ENCODE results near the gene LCP2. TPM values are rescaled to one million over a fixed set of nuclear protein-coding genes. Genes with fewer than 3 reads are reported as not detected.

Gene LCP2
- total RNA-seq, 1 donor from 2014 or later, result 6.7 TPM

DNA sequence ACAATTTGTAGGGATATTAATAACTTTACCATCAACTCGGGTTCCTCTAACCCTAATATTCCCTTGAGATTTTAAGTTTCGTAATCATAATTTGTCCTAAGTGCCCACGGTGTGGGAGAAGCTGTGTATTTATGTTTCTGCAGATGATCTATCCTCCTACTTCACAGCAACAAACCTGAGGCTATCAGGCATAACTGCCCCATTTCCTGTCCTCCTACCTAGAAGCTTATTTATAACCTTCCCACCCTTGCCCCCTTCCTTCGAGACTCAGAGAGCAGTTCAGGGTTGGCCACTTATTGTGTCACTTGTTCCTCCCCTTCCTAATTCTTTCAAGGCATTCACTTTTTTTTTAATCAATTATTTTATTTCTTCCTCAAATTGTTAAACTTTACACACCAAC lies 29.6 kb upstream of the LCP2 start:
- intact Hi-C loops (cut with DNase I), result no loop called here
- ATAC-seq (ENCODE audit: poor library complexity), result no peak

DNA sequence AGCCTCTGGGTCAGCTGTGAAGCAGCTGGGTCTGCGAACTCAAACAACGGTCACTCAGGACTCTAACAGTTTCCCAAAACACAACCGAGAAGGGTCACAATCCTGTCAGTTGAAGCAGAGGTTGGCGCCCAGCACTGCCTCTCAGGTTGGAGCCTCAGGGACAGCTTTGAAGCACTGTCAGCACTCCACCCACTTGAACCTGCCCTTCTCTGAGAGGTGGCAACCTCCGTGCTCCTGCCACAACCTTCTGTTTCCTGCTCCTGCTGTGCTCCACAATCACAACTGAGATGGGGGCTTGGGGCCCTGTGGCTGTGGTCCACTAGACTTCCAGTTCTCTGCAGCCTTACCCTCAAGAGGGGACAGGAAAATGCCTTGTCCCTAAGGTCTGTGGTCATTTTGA lies 21.7 kb upstream of the LCP2 start:
- DNase-seq, result no peak
- intact Hi-C loops (cut with DNase I), result no loop called here
- ATAC-seq (ENCODE audit: poor library complexity), result no peak

More for the DNA sequence above, 29.6 kb upstream of the LCP2 start:
- no peak for DNase-seq

DNA sequence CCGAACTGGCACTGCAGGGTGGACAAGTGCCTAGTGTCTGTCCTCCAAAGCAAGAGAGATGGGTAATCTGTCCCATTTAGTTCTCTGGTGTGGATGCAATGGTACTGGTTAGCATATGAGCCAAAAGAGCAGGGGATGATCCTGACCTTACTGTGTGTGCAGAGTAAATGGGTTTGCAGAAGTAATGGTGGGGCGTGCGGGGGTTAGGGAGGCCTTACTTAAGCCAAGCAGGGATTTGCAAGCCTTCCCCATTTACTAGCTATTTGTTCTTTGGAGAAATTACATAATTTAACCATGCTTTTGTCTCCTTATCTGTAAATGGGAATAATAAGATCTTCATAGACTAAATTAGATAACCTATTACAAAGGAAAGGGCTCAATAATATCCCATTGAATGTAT lies 19.9 kb upstream of the LCP2 start:
- intact Hi-C loops (cut with DNase I), result no loop called here
- ATAC-seq (ENCODE audit: poor library complexity), result no peak
- no peak for DNase-seq

DNA sequence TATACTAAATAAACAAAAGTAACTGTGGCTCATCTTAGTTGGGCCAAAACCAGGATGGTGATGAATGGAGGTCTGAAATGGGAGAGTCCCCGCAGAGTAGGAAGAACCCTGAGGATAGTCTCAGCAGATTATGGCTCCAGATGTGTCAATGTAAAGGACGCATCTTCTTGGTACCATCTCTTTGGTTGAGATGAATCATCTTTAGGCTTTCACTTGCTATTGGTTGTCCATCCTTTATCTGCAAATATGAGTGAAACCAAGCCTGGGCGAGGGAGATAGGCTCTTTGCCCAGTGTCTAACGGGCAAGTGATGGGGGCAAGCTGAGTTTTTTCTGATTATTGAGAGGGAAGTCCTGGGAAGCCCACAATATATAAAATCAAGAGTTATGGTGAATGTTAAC lies 19.4 kb upstream of the LCP2 start:
- ATAC-seq (ENCODE audit: poor library complexity) (no peak), DNase-seq (no peak)
- intact Hi-C loops (cut with DNase I), result no loop called here

DNA sequence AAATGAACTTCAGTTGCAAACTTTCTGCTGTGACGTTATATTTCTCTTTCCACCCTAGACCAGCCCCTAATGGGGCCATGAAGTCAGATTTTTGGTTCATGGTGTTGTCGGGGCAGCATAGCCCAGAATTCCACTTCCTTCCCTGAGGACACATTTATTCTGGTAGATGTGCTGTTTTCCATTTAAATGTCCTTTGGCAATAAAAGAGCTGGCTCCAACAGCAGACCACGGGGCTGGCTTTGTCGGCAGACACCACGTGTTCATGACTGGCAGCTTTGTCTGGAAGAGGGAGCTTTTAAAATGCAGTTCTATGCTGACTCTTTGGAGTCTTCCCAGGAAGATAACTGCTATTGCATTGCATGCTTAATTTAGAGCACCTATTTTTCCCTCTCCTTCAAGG lies 17.6 kb upstream of the LCP2 start:
- intact Hi-C loops (cut with DNase I), result no loop called here
- ATAC-seq (ENCODE audit: poor library complexity) (peak; percentile 90), DNase-seq (peak; percentile 85)

DNA sequence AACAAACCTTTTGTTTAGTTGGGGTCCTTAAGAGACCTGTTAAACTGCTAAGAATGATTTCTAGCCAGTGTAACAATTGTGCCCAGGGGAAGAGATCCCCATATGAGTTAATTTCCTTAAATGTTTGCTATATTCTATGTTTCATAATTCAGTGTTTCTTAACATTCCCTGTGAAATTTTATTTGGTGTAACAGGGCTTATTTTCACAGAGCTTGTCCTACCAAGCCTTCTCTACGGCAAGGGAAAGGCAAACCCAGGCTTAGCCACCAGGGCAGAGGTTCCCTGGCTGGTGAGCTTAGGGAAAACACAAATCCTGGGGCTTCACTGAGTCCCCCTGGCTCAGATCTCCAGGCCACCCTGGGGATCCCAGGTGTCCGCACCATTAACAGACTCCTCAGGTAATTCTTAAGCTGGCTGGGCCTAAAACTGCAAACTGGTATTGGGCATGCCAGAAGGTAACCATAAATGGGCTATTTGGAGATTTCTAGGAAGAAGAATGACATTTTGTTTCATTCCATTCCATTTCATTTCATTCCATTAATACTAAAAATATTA lies 17.0 kb upstream of the LCP2 start:
- intact Hi-C loops (cut with DNase I), result no loop called here
- ATAC-seq (ENCODE audit: poor library complexity) (no peak), DNase-seq (no peak)

DNA sequence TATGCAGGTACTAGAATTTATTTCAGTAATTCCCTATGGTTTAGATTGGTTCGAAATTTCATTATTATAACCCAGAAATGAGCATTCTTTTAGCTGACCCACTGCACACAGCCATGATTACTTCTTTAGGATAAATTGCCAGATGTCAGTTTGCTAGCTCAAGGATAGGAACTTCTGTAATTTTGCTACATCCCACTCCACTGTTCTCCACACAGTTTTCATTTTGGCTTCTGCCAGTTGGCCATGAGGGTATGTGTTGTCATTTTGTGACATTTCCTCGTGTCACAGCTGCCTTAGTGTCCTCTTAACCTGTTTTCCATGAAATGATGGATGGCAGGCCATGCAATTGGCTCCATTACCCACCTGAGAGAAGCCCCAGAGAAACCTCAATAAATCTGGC lies 16.2 kb upstream of the LCP2 start:
- intact Hi-C loops (cut with DNase I), result no loop called here
- ATAC-seq (ENCODE audit: poor library complexity), result no peak
- no peak for DNase-seq

DNA sequence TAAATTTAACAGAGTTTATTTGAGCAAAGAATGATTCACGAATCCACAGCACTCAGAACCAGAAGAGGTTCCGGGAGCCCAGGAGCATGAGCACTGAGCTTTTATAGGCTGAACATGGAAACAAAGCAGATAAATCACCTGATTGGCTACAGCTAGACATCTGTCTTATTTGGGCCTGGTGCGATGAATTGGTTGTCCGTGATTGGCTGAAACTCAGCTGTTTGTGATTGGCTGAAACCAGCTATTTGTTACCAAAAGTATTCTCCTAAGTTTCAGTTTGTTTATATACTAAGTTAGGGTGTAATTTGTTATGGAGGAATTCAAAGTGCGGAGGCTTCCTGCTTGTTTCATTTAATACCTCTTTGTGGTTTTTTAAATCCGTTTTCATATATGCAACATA lies 15.8 kb upstream of the LCP2 start:
- ATAC-seq (ENCODE audit: poor library complexity) (no peak), DNase-seq (no peak)
- intact Hi-C loops (cut with DNase I), result no loop called here

DNA sequence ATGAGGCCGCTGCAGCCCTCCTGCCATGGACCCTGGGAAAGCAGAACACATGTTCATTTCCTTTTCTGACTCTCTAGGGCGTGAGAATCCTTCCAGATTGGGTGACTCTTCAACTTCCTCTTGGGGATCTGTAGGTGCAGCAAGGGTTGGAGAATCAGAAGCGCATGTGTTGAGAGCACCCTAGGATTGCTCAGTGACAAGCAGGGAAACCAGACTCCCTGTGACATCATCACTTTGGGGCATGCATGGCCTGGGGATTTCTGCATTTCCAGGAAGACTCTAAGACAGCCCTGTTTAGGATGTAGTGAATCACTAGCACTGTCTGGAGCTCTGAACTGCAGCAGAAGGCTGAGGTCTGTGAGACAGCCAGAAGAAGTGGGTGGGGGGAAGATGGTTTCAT lies 15.1 kb upstream of the LCP2 start:
- no peak for ATAC-seq (ENCODE audit: poor library complexity)
- intact Hi-C loops (cut with DNase I), result no loop called here
- no peak for DNase-seq

DNA sequence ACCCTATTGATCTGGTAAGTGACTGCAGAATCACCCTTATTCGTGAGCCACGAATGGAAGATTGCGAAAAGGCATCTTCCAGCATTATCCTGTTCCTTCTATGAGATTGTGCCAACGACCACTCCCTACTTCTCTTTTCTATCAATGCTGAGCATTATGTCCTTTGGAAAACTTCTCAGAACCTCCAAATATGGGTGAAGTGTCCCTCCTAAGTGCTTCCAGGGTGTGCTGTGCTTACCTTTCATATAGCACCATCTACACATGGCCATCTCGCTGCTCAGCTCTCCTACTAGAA lies 14.7 kb upstream of the LCP2 start:
- no peak for ATAC-seq (ENCODE audit: poor library complexity)
- intact Hi-C loops (cut with DNase I), result no loop called here
- no peak for DNase-seq

DNA sequence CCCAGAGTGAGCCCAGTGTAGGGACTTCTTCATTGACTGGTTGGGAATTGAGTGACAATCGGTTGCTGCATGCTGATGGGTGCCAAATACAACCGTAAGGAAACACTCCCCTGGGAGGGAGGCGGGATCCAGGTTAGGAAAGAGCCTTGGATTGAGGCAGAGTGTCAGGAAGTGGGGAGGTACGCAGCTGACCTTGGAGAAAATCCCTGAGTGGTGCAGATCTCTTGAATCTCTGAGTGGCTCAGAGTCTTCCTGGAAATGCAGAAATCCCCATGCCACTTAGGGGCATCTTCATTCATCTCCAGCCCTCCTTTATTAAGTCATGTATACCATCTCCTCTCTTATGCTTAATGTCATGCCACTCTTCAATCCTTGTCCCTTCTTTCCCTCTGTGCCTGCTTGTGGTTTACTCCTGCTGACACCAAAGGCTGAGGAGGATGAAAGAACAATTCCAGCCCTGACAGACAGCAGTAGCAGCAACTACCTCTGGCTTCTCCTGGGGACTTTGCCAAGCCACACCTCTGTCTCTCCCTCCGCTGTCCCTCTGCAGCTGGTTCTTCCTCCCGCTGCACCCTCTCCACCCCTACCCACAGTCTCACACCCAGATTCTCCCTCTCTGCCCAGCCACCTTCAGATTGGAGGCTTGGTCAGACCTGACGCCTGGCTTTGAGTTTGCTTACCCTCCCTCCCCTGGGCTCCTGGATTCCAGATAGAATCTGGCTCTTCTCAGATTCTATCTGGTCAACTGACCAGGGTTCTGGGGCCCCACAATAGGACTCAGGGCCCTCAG lies 14.1 kb upstream of the LCP2 start:
- no peak for ATAC-seq (ENCODE audit: poor library complexity)
- intact Hi-C loops (cut with DNase I), result no loop called here
- DNase-seq, result no peak

DNA sequence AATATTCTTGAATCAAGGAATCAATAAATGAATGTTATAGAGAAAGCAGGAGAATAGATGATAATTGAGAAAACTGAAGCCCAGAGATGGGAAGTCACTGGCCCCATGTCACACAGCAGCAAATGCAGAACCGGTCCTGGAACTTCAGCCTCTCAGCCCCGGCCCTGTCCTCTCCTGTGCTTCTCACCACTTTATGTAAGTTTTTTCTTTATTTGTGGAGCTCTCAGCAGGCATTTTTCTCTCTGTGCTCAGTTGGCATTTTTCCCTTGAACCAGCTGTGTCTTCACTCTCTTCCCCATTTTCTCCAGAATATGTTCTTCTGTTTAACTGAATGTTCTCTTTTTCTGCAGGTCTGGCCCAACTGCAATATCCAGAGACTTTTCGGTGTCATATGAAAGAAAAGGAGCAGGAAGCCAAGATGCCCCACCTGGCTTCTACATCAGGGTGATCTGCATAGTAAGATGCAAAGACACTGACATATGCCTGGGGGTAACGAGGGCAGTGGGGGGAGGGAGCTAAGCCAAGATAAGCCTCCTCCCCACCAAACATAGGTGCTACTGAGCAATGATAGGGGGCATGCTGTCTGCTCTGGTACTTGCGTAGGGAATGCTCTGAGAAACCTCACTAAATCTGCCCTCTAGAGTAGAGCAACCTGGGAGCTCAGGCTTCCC lies 12.8 kb upstream of the LCP2 start:
- intact Hi-C loops (cut with DNase I), result no loop called here
- DNase-seq, result peak; percentile 52
- ATAC-seq (ENCODE audit: poor library complexity), result no peak

DNA sequence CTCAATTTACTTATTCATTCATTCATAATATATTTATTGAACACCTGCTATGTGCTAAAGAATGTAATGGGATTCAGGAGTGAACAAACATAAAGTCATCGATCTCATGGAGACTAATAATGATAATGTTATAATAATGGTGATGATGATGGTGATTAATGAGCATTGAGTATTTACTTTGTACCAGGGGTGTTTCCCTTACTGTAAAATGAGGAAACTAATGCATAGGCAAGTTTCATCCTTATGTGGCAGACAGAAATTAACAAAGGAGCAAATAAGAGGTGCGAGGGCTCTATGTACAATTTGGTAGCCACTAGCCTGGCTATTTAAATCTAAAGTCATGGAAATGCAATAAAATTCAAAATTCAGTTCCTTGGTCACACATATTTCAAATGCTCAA lies 11.1 kb upstream of the LCP2 start:
- DNase-seq, result no peak
- no peak for ATAC-seq (ENCODE audit: poor library complexity)
- intact Hi-C loops (cut with DNase I), result no loop called here

DNA sequence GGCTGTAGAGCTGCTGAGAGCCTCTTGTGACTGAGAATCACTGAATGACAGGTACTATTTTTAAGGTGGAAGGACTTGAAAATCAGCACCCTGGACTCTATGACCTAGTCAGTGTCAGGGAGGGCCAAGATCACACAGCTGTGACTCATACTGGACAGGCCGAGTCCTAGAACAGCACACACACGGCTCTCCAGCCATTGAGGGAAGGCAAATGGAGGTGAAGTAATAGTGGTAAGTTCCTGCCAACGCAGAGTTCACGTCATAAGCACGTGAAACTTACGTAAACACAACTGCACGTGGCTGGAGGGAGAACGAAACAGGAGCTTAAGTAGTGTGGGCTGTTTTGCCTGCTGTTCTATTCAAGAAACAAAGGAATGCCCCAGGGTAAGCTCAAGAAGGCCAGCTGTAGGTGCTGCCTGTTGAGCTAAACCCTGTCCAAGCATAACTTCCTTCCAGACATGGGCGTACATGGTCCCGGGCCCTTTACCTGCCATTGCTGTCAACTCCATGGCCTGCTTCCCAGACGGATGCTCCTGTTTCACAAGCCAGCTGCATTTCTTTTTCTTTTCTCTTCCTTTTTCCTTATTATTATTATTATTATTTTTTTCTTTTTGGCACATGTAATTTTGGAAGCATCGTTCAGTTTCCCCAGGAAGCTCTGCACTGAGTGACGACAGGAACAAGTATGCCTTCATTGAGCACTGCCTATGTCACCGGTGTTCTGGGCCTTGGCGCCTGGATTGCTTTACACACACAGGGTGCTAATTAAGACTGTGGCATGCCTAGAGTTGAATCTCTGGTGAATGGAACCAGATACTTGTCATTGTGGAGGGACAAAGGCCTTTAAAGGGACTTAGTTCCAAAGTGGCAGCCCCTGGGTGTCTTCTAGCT lies 10.2 kb upstream of the LCP2 start:
- peak; percentile 93 for ATAC-seq (ENCODE audit: poor library complexity)
- intact Hi-C loops (cut with DNase I), result no loop called here
- peak; percentile 79 for DNase-seq

DNA sequence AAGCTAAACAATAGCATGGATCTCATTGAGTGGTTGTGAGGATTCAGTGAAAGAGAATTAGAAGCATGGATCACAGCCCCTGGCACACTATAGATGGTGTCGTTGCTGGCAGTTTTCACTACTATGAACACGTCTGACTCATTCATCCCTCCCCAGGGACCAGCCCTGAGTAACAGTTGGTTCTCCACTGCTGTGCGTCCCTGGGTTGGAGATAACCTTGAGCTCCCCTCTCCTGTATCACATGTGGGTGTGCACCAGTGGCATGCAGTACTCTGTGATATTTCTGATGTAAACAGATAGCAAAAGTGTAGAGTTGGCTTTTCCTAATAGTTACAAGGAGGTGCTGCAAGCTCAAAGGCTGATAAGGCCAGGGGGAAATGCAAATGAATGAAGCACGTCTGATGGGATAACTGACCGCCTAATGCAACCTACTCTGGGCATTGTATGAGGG lies 8.8 kb upstream of the LCP2 start:
- intact Hi-C loops (cut with DNase I), result no loop called here
- DNase-seq, result peak; percentile 72

DNA sequence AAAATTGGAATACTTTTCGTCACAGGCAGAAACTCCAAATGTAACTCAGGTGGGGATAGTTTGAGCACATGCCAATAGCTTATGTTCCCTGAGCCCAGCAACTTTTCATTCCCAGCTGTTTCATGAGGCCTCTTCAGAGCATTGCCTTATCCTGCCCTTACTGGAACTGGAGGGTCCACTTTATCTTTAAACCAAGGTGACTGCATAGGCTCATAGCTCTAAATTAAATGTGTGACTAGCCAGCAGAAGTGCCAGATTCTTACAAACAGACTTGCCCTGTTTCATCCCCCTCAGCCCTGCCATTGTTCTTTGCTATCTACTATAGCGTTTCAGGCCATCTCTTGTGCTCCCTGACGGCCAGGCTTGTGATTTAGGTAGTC lies 8.1 kb upstream of the LCP2 start:
- ATAC-seq (ENCODE audit: poor library complexity) (no peak), DNase-seq (no peak)
- intact Hi-C loops (cut with DNase I), result no loop called here

More for the DNA sequence above, 8.8 kb upstream of the LCP2 start:
- peak; percentile 76 for ATAC-seq (ENCODE audit: poor library complexity)

DNA sequence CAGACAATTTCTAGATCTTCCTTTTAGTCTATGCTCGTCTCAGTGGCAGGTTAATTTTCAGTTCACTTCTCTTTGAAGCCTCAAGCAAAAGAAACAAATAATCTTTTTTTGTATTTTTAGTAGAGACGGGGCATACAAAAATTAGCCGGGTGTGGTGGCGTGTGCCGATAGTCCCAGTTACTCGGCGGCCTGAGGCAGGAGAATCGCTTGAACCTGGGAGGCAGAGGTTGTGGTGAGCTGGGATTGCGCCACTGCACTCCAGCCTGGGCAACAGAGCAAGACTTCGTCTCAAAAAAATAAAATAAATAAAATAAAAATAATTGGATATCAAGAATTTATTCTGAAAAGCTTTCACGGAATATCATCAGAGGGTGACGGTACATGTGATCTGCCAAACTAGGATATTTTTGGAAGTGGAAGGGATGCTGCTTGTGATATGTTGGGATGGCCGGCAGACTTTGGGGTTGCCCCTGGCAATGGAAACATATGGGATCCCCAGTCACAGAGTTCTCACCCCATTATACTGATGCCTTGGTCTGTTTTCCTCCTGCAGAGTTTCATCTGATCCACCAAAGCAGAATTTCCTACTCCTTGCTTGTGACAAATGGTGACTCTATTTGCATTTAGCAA lies 7.6 kb upstream of the LCP2 start:
- ATAC-seq (ENCODE audit: poor library complexity) (no peak), DNase-seq (no peak)
- intact Hi-C loops (cut with DNase I), result no loop called here

DNA sequence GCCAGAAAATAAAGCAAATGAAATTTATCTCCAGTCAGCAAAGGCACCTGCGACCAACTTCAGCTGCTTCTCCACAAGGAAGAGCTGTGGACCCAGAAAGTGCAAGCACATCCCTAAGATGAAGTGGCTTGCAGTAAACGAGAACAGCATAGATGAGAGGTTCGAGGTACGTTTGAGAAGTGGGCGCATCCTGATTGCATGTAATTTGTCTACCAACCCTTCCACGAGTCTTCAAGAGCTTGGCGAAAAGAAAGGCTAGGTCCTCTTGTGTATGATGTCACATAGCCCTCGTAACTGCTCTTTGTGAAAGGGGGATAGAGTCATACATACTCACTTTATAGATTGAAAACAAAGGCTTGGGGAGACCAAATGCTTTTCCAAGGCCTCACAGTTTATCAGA lies 6.0 kb upstream of the LCP2 start:
- ATAC-seq (ENCODE audit: poor library complexity), result no peak

More for the DNA sequence above, 6.0 kb upstream of the LCP2 start:
- intact Hi-C loops (cut with DNase I), result no loop called here
- DNase-seq, result no peak

All from Right ventricle myocardium superior (tissue), 1 donor.